Activated T-helper 1 cell treated with anti-CD3 and anti-CD28 coated beads, Interleukin-12 subunit alpha, Interleukin-12 subunit beta, Interleukin-2, Interleukin-4 antibody, amounts not matched to agents 30 ng/mL and 10 ng/mL and 1 ng/mL, durations not matched to agents 14 hours and 24 hours and 36 hours (primary cell): ENCODE measurements around the gene PRSS21. TPM values are rescaled to one million over a fixed set of nuclear protein-coding genes. Genes with fewer than 3 reads are reported as not detected.

Experiments used
- DNase-seq: peaks from one replicate; pipeline ENCODE4 v3.0.0; 2021; ENCODE audit warnings: low spot score
- H3K27ac Mint-ChIP-seq: one replicate; pipeline ENCODE4 v1.8.0; 2021; ENCODE audit warnings: mild to moderate bottlenecking, mixed read lengths
- H3K27me3 Mint-ChIP-seq: one replicate; pipeline ENCODE4 v1.8.0; 2022; ENCODE audit warnings: mild to moderate bottlenecking, moderate library complexity, mixed read lengths; ENCODE audit not compliant: insufficient read depth
- H3K36me3 Mint-ChIP-seq: one replicate; pipeline ENCODE4 v1.8.0; 2021; ENCODE audit warnings: low read depth, mixed read lengths
- H3K4me1 Mint-ChIP-seq: one replicate; pipeline ENCODE4 v1.8.0; 2021; ENCODE audit warnings: low read depth, mixed read lengths
- H3K4me3 Mint-ChIP-seq: one replicate; pipeline ENCODE4 v1.8.0; 2021; ENCODE audit warnings: mild to moderate bottlenecking, moderate library complexity, mixed read lengths
- H3K9me3 Mint-ChIP-seq: one replicate; pipeline ENCODE4 v1.8.0; 2021; ENCODE audit warnings: mixed read lengths
- intact Hi-C: fragments of 100-400 bp; cut with micrococcal nuclease; formaldehyde crosslinking; loops from one replicate; pipeline ENCODE4 v1.15.1; 2024
- total RNA-seq: library from RNA; stranded (reverse); gene quantifications from 2 replicates; pipeline ENCODE4 v1.2.3, GENCODE V29; 2022

PRSS21 gene
- total RNA-seq, 1 donor from 2014 or later = 10.1 TPM

- Mint-ChIP-seq H3K9me3 (no peaks in the 10 kb centered on the region), H3K36me3 (no peaks in the 10 kb centered on the region), H3K4me1 (no peaks in the 10 kb centered on the region), H3K27ac (peak overlapping the region; percentile 13), H3K4me3 (no peak overlapping the region), H3K27me3 (no peaks in the 10 kb centered on the region)
- intact Hi-C loops = no loop called here
- DNase-seq = no peak
Measured at GRCh38 chr16:2818272-2818876, 1.3 kb downstream of the PRSS21 start.

DNA sequence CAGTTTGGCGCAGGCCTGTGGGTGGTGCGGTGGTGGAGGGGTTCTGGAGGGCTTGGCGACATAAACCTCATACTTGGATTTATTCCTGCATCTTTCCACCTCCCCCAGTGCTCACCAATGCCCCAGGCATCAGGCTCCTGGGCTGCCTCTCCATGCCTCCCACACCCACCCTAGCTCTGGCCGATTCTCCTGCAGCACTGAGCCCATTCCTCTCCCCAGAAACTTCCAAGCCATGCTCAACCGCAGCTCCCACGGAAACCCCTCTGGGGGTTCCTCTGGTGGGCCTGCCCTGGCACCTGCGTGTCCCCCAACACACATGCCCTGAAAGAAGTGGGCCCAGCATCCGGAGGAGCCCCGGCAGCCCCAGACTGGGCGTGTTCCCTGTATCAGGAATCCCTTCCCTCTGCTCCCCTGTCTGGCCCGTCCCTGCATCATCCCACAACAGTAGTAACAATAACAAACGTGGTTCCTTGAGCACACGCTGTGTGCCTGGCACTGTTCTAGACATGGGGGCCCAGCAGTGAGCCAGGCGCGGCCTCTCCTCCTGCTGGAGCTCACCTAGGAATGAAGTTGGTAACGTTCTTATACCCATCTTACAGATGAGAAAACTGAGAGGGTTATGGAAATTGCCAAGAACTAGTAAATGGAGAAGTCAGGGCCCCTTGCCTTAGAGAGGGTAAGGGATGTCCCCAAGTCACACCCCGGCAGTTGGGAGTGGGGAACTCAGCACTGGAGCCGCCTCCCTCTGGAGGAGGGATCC lies 2.3 kb downstream of the PRSS21 start:
- Mint-ChIP-seq H3K27me3 (no peaks in the 10 kb centered on the region), H3K4me1 (no peaks in the 10 kb centered on the region), H3K27ac (no peak overlapping the region), H3K9me3 (no peaks in the 10 kb centered on the region), H3K36me3 (no peaks in the 10 kb centered on the region), H3K4me3 (no peak overlapping the region)
- no peak for DNase-seq
- intact Hi-C loops = no loop called here

- no peaks in the 10 kb centered on the region for H3K36me3 Mint-ChIP-seq
- no peak for DNase-seq
- H3K27ac Mint-ChIP-seq = no peak overlapping the region
- H3K9me3 Mint-ChIP-seq = no peaks in the 10 kb centered on the region
- H3K27me3 Mint-ChIP-seq = no peaks in the 10 kb centered on the region
- intact Hi-C loops = no loop called here
- no peaks in the 10 kb centered on the region for H3K4me1 Mint-ChIP-seq
- no peak overlapping the region for H3K4me3 Mint-ChIP-seq
Measured at GRCh38 chr16:2819939-2820835, 3.1 kb downstream of the PRSS21 start.

- Mint-ChIP-seq H3K4me1 (no peaks in the 10 kb centered on the region), H3K9me3 (no peaks in the 10 kb centered on the region), H3K27ac (no peak overlapping the region), H3K36me3 (no peaks in the 10 kb centered on the region), H3K27me3 (no peaks in the 10 kb centered on the region), H3K4me3 (no peak overlapping the region)
- DNase-seq = no peak
- intact Hi-C loops = no loop called here
Measured at GRCh38 chr16:2820836-2821486, 3.9 kb downstream of the PRSS21 start.

- H3K9me3 Mint-ChIP-seq = no peaks in the 10 kb centered on the region
Measured at GRCh38 chr16:2821487-2822157, 4.6 kb downstream of the PRSS21 start.

GRCh38 chr16:2822158-2822495 lies 5.1 kb downstream of the PRSS21 start:
- Mint-ChIP-seq H3K27ac (no peak overlapping the region), H3K27me3 (no peaks in the 10 kb centered on the region), H3K36me3 (no peaks in the 10 kb centered on the region), H3K4me1 (no peaks in the 10 kb centered on the region), H3K9me3 (no peaks in the 10 kb centered on the region), H3K4me3 (no peak overlapping the region)
- no peak for DNase-seq
- intact Hi-C loops = no loop called here

More at GRCh38 chr16:2821487-2822157, 4.6 kb downstream of the PRSS21 start:
- Mint-ChIP-seq H3K4me3 (no peak overlapping the region), H3K36me3 (no peaks in the 10 kb centered on the region), H3K27ac (no peak overlapping the region), H3K27me3 (no peaks in the 10 kb centered on the region), H3K4me1 (no peaks in the 10 kb centered on the region)
- no peak for DNase-seq
- intact Hi-C loops = no loop called here

DNA sequence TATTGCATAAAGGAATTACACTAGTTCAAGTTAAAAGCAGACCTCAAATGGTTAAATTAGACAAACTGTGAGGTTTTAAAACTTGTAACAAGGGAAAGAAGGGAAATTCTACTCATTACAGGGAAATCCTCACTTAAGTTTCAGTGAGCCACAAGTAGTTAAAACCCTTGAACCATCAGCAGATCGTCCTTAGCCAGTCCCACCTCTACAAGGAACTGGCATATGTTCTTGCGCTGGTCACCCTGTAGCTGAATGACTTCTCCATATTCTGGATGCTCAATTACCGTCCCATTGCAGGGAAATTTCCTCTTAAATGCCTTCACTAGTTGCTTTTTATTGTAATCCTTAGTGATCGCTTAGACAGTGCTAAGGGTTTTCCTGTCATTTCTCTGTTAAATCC lies 5.5 kb downstream of the PRSS21 start:
- Mint-ChIP-seq H3K4me1 (no peaks in the 10 kb centered on the region), H3K9me3 (no peaks in the 10 kb centered on the region), H3K27me3 (no peaks in the 10 kb centered on the region), H3K4me3 (no peak overlapping the region), H3K36me3 (no peaks in the 10 kb centered on the region), H3K27ac (no peak overlapping the region)
- no peak for DNase-seq
- intact Hi-C loops = no loop called here

DNA sequence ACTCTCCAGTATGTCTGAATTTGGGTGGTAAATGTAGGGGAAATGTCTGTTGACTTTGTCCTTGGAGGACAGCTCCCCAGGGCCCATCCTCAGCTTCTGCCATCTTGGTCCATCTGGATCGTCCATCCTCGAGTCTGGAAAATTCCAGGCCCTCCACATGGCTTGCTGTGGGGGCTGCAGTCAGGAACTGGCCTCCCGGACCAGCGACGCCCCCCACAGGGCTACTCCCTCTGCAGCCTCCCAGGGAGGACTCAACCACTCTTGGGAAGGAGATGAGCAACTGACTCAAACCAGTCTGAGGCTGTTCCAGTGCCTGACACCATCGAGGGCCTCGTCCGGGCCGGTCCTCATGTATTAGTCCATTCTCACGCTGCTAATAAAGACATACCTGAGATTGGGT lies 7.6 kb downstream of the PRSS21 start:
- Mint-ChIP-seq H3K36me3 (no peaks in the 10 kb centered on the region), H3K27ac (no peak overlapping the region), H3K4me3 (no peak overlapping the region), H3K9me3 (no peaks in the 10 kb centered on the region), H3K4me1 (no peaks in the 10 kb centered on the region), H3K27me3 (peaks cover 2% of the 10 kb centered on the region)
- intact Hi-C loops = no loop called here
- no peak for DNase-seq

DNA sequence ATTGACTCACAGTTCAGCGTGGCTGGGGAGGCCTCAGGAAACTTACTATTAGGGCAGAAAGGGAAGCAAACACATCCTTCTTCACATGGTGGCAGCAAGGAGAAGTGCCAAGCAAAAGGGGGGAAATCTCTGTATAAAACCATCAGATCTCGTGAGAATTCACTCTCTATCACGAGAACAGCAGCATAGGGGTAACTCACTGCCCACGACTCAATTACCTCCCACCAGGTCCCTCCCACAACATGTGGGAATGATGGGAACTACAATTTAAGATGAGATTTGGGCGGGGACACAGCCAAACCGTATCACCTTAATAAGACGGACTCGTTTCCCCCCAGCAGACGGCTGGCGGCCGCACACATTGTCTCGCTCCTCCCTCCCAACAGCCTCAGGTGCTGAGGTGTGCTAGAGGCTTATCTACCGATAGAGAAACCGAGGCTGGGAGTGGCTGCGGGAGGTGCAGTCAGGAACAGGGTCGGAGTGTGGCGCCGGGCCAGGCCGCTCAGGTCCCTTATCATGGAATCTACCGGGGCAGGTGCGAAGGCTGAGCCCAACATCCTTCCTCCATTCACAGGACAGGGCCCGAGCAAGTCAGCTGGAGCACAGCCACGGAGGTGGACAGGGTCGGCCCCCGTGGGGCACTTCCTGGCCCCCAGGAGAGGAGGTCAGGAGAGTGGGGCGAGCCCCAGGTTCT lies 8.2 kb downstream of the PRSS21 start:
- Mint-ChIP-seq H3K27ac (no peak overlapping the region), H3K4me3 (no peak overlapping the region), H3K27me3 (peaks cover 2% of the 10 kb centered on the region), H3K4me1 (no peaks in the 10 kb centered on the region), H3K36me3 (no peaks in the 10 kb centered on the region), H3K9me3 (no peaks in the 10 kb centered on the region)
- intact Hi-C loops = no loop called here
- DNase-seq = no peak

DNA sequence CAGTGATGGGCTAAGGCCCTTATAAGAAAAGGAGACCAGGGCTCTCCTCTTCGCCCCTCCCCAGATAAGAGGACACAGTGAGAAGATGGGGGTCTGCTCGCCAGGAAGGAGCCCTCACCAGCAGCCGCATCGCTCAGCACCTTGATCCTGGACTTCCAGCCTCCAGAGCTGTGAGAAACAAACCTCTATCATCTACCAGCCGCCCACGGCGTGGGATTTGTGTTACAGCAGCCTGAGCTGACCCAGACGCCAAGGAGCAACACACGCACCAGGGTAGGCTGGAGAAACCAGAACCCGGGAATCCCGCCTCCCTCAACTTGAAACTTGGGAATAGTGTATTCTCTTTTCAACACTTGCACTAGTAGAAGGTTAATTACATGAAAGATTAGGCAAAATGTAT lies 8.9 kb downstream of the PRSS21 start:
- DNase-seq = no peak

DNA sequence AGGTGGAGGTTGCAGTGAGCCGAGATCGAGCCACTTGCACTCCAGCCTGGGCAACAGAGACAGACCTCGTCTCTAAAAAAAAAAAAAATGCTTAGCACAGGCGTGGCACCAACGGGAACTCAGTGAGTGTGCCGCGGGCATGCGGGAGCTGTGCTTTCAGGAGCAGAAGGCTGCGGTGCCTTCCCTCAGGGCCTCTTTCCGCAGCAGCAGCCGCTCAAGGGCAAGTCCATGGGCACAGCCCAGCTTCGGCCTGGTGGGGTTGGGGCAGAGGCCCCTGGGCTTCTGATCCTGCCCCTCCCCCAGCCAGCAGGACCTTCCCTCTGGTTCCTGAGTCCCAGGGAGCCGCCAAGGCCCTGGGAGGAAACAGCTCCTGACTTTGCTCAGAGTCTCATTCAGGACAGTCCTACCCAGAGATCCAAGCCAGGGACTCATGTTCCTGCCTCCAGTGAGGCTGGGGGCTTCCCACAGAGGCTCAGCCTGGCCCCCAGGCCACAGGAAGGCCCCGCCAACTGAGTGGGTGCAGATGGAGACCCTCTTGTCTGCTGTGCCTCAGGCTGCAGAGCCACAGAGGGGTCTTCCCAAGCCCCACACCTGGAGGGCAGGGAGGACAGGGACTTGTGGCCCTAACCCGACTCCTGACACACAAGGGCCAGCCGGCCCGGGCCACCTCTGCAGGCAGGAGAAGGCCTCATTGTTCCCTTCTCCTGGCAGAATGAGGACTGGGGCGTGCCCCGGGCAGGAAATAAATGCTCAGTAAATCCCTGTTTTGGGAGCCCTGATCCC lies 9.7 kb downstream of the PRSS21 start:
- intact Hi-C loops = no loop called here
- H3K36me3 Mint-ChIP-seq = no peaks in the 10 kb centered on the region
- peaks cover 2% of the 10 kb centered on the region for H3K27me3 Mint-ChIP-seq
- H3K27ac Mint-ChIP-seq = no peak overlapping the region
- peaks cover 7% of the 10 kb centered on the region for H3K4me1 Mint-ChIP-seq
- H3K4me3 Mint-ChIP-seq = no peak overlapping the region
- H3K9me3 Mint-ChIP-seq = no peaks in the 10 kb centered on the region
- DNase-seq = no peak

More for the DNA sequence above, 8.9 kb downstream of the PRSS21 start:
- Mint-ChIP-seq H3K9me3 (no peaks in the 10 kb centered on the region), H3K27ac (no peak overlapping the region), H3K36me3 (no peaks in the 10 kb centered on the region), H3K4me1 (peaks cover 4% of the 10 kb centered on the region), H3K4me3 (no peak overlapping the region), H3K27me3 (peaks cover 2% of the 10 kb centered on the region)
- intact Hi-C loops = no loop called here
